B cell (primary cell): Measurements from ENCODE around the gene KCNH5. TPM values are rescaled to one million over a fixed set of nuclear protein-coding genes. Genes with fewer than 3 reads are reported as not detected.

ENCODE experiments used
- ATAC-seq: fragments of 200-7000 bp; cut with Tn5 transposase; one replicate; pipeline ENCODE4 v1.10.0; 2021; ENCODE audit warnings: low read depth, mild to moderate bottlenecking, moderate number of reproducible peaks, moderate library complexity
- CTCF ChIA-PET: fragments of 350-600 bp; sonication (Branson Sonifier 250); formaldehyde crosslinking; loops from one replicate; lab custom pipeline; 2021; ENCODE audit warnings: antibody characterized with exemption, inconsistent platforms; lab: Charles Lee
- POLR2A ChIA-PET: fragments of 350-600 bp; sonication (Branson Sonifier 250); formaldehyde crosslinking; loops from one replicate; lab custom pipeline; 2021; ENCODE audit warnings: antibody characterized with exemption; lab: Charles Lee
- DNase-seq: peaks from one replicate; pipeline ENCODE4 v3.0.0; 2013
- H2AFZ ChIP-seq: 2 replicates; pipeline ENCODE4 v1.6.1; 2012; ENCODE audit warnings: mild to moderate bottlenecking, low read depth, low read length; ENCODE audit not compliant: insufficient read depth, poor library complexity, severe bottlenecking
- H3K27ac ChIP-seq, 2 donors: 1 replicate in 1 of 2; 2 replicates in 1 of 2; pipeline ENCODE4 v1.5.1; 2012 to 2013; ENCODE audit warnings: low read length in 2 of 2, mild to moderate bottlenecking in 2 of 2, moderate library complexity in 1 of 2
- H3K27me3 ChIP-seq, 4 experiments: fragments of 200-600 bp in 1 of 4; sonication (generic) in 1 of 4; replicated peaks in 1 of 4; 1 replicate in 2 of 4; 2 replicates in 2 of 4; pipeline versions ENCODE4 v1.6.1 to v1.7.0; 2013 to 2016; ENCODE audit warnings: low read length in 3 of 4, mild to moderate bottlenecking in 2 of 4, mixed read lengths in 1 of 4, moderate library complexity in 1 of 4; ENCODE audit not compliant: insufficient read depth in 4 of 4, control insufficient read depth in 3 of 4; ENCODE audit errors: control extremely low read depth in 1 of 4
- H3K36me3 ChIP-seq, 2 experiments: replicated peaks in 1 of 2; 1 replicate in 1 of 2; 2 replicates in 1 of 2; pipeline versions ENCODE4 v1.6.1 to v1.7.1; 2013; ENCODE audit warnings: low read length in 1 of 2; ENCODE audit not compliant: insufficient read depth in 2 of 2, control insufficient read depth in 1 of 2; ENCODE audit errors: control extremely low read depth in 1 of 2, extremely low read depth in 1 of 2
- H3K4me1 ChIP-seq, 2 donors: fragments of 200-600 bp in 1 of 2; sonication (generic) in 1 of 2; 1 replicate in 1 of 2; 2 replicates in 1 of 2; pipeline versions ENCODE4 v1.5.1 to v1.6.1; 2013 to 2017; ENCODE audit warnings: low read length in 2 of 2; ENCODE audit not compliant: control insufficient read depth in 2 of 2, insufficient read depth in 2 of 2
- H3K4me2 ChIP-seq: replicated peaks from 2 replicates; pipeline ENCODE3; 2012; ENCODE audit warnings: mild to moderate bottlenecking, low read depth, low read length; ENCODE audit not compliant: poor library complexity, severe bottlenecking
- H3K4me3 ChIP-seq, 5 experiments: fragments of 200-600 bp in 1 of 5; sonication (generic) in 1 of 5; 1 replicate in 3 of 5; 2 replicates in 2 of 5; pipeline versions ENCODE4 v1.5.1 to v1.7.0; 2011 to 2016; ENCODE audit warnings: low read length in 4 of 5, mild to moderate bottlenecking in 4 of 5, low read depth in 2 of 5, control low read depth in 1 of 5, moderate library complexity in 1 of 5; ENCODE audit not compliant: insufficient read depth in 1 of 5; ENCODE audit errors: control extremely low read depth in 1 of 5, extremely low read depth in 1 of 5
- H3K79me2 ChIP-seq: fragments of 200-600 bp; sonication (generic); one replicate; pipeline ENCODE4 v1.6.0; 2016; ENCODE audit warnings: low read length; ENCODE audit not compliant: control insufficient read depth, insufficient read depth
- H3K9ac ChIP-seq: fragments of 200-600 bp; sonication (generic); 2 replicates; pipeline ENCODE4 v1.6.1; 2017; ENCODE audit warnings: mild to moderate bottlenecking, low read length, moderate library complexity
- H3K9me3 ChIP-seq, 3 donors: one replicate each; pipeline versions ENCODE4 v1.6.1 to v1.7.1; 2013; ENCODE audit warnings: low read length in 2 of 3; ENCODE audit not compliant: control insufficient read depth in 2 of 3, insufficient read depth in 1 of 3; ENCODE audit errors: control extremely low read depth in 1 of 3
- H4K20me1 ChIP-seq: 2 replicates; pipeline ENCODE4 v1.6.0; 2012; ENCODE audit warnings: mild to moderate bottlenecking, low read length; ENCODE audit not compliant: insufficient read depth, control insufficient read depth, poor library complexity, severe bottlenecking
- H3K27ac Mint-ChIP-seq: one replicate; pipeline ENCODE4 v1.8.0; 2021; ENCODE audit warnings: mixed read lengths
- H3K27me3 Mint-ChIP-seq: one replicate; pipeline ENCODE4 v1.8.0; 2021; ENCODE audit warnings: mixed read lengths
- H3K4me1 Mint-ChIP-seq: one replicate; pipeline ENCODE4 v1.8.0; 2021; ENCODE audit warnings: mixed read lengths
- H3K4me3 Mint-ChIP-seq: one replicate; pipeline ENCODE4 v1.8.0; 2021; ENCODE audit warnings: mixed read lengths
- H3K9me3 Mint-ChIP-seq: one replicate; pipeline ENCODE4 v1.8.0; 2022; ENCODE audit warnings: mixed read lengths; ENCODE audit not compliant: insufficient read depth
- EZH2 ChIP-seq: IDR thresholded peaks from 2 replicates; pipeline ENCODE4 v1.6.1; 2012; ENCODE audit warnings: borderline replicate concordance, low read depth, mild to moderate bottlenecking, moderate library complexity, low read length; ENCODE audit not compliant: insufficient read depth, poor library complexity, severe bottlenecking
- WGBS: methylation state at CpG from one replicate; pipeline ENCODE4 v1.1.5; 2013; ENCODE audit warnings: missing lambda C conversion rate; ENCODE audit not compliant: insufficient coverage; 5-methylcytosine and 5-hydroxymethylcytosine counted together
- intact Hi-C: fragments of 100-400 bp; cut with micrococcal nuclease; formaldehyde crosslinking; loops from one replicate; pipeline ENCODE4 v1.10.0; 2022
- polyA plus RNA-seq: library from polyadenylated mRNA; depleted of rRNA; stranded (reverse); fragments of >200 nt; gene quantifications from 2 replicates; pipeline ENCODE4 v1.2.3, GENCODE V29; 2012
- total RNA-seq, 2 donors: library from RNA; stranded (reverse); fragments of 120-200 nt in 1 of 2; gene quantifications; 1 replicate in 1 of 2; 2 replicates in 1 of 2; pipeline versions ENCODE4 v1.2.3 to v1.2.4, GENCODE V29; 2013 to 2022
- TF ChIP-seq, protein P1 (sequence below): fragments of 200-600 bp; IDR thresholded peaks from one replicate; pipeline ENCODE4 v1.8.0; 2022; ENCODE audit warnings: antibody characterized with exemption, mild to moderate bottlenecking

KCNH5 gene
- total and polyA plus RNA-seq, 2 donors (not counting 1 experiment from before 2014, with no cell fraction given): not detected

DNA sequence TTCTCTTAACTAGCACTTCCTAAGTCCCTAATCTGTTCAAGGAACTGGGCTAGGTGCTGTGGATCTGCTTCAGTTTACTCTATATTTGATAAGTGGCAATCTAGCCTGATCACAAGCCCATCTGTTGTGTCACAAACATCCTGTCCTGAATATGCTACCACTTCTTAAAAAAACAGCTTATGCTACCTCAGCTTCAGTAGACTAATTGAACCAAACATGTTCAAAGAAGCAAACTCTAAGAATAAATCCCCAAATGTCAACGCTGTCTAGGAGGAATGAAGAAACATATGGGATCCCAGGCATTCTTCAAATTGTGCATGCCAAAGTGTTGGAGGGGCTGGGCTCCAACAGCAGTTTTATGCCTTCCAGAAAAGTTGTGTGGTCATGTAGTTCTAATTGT, 10.4 kb upstream of the KCNH5 start:
- intact Hi-C loops: no loop called here
- DNase-seq: no peak
- H3K9ac ChIP-seq: no peak overlapping the region
- ChIA-PET POLR2A (no interaction called here), CTCF (no interaction called here)
- H3K9me3 ChIP-seq: no peaks in the 10 kb centered on the region
- TF ChIP-seq EZH2: no peak
- TF ChIP-seq, protein P1, sequence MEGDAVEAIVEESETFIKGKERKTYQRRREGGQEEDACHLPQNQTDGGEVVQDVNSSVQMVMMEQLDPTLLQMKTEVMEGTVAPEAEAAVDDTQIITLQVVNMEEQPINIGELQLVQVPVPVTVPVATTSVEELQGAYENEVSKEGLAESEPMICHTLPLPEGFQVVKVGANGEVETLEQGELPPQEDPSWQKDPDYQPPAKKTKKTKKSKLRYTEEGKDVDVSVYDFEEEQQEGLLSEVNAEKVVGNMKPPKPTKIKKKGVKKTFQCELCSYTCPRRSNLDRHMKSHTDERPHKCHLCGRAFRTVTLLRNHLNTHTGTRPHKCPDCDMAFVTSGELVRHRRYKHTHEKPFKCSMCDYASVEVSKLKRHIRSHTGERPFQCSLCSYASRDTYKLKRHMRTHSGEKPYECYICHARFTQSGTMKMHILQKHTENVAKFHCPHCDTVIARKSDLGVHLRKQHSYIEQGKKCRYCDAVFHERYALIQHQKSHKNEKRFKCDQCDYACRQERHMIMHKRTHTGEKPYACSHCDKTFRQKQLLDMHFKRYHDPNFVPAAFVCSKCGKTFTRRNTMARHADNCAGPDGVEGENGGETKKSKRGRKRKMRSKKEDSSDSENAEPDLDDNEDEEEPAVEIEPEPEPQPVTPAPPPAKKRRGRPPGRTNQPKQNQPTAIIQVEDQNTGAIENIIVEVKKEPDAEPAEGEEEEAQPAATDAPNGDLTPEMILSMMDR: no peak
- no peak overlapping the region for H3K4me3 ChIP-seq
- no peak overlapping the region for H3K4me3 Mint-ChIP-seq
- no peak overlapping the region for H3K27ac ChIP-seq
- ATAC-seq: no peak
- no peaks in the 10 kb centered on the region for H3K36me3 ChIP-seq
- no peak overlapping the region for H3K4me2 ChIP-seq
- no peak overlapping the region for H3K27ac Mint-ChIP-seq
- H3K27me3 ChIP-seq: no peaks in the 10 kb centered on the region
- H3K27me3 Mint-ChIP-seq: no peaks in the 10 kb centered on the region
- H3K9me3 Mint-ChIP-seq: peaks cover 5% of the 10 kb centered on the region
- H4K20me1 ChIP-seq: no peaks in the 10 kb centered on the region
- no peak overlapping the region for H2AFZ ChIP-seq
- no peaks in the 10 kb centered on the region for H3K4me1 ChIP-seq
- no peaks in the 10 kb centered on the region for H3K79me2 ChIP-seq
- WGBS: no CpG with 5 or more reads among the region's 1 CpG
- no peaks in the 10 kb centered on the region for H3K4me1 Mint-ChIP-seq

DNA sequence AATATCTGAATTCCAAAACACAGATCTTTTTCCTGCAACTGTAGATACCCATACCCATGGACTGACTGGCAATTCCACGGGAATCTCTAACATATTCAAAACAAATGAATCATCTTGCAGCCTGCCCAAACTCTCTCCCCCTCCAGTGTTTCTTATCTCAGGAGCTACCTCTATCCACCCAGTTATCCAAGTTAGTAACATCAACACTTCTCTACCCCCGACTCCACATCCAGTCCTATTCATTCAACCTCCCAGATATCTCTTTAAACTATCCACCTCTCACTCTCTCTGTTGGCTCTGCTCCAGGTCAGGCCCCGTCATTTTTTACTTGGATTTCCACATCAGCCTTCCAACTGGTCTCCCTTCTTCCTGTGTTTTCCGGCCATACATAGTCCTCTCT, 6.7 kb upstream of the KCNH5 start:
- intact Hi-C loops: no loop called here
- H3K36me3 ChIP-seq: no peaks in the 10 kb centered on the region
- H3K4me3 ChIP-seq: no peak overlapping the region
- no peak for DNase-seq
- no peak overlapping the region for H3K4me2 ChIP-seq
- Mint-ChIP-seq H3K4me3 (no peak overlapping the region), H3K4me1 (no peaks in the 10 kb centered on the region), H3K27ac (no peak overlapping the region), H3K27me3 (peaks cover 15% of the 10 kb centered on the region), H3K9me3 (no peaks in the 10 kb centered on the region)
- WGBS: 48% methylated on average over 3 of the region's 4 CpGs
- no peak overlapping the region for H3K9ac ChIP-seq
- POLR2A ChIA-PET: no interaction called here
- ATAC-seq: no peak
- no peaks in the 10 kb centered on the region for H4K20me1 ChIP-seq
- H3K9me3 ChIP-seq: no peaks in the 10 kb centered on the region
- H3K79me2 ChIP-seq: no peaks in the 10 kb centered on the region
- no peak overlapping the region for H2AFZ ChIP-seq
- CTCF ChIA-PET: no interaction called here
- H3K27ac ChIP-seq: no peak overlapping the region
- peaks cover 0 to 4% (median 2%) of the 10 kb centered on the region in 4 experiments for H3K27me3 ChIP-seq
- TF ChIP-seq, protein P1: no peak
- TF ChIP-seq EZH2: no peak
- no peaks in the 10 kb centered on the region for H3K4me1 ChIP-seq
